Activated B cell treated with CpG ODN at 0.5 μM for 24 hours (primary cell): ENCODE results near the gene RPS6KA5. TPM values are rescaled to one million over a fixed set of nuclear protein-coding genes. Genes with fewer than 3 reads are reported as not detected.
"Not testable (repeated sequence)": the region's sequence is repeated elsewhere in the genome, so short reads cannot be mapped to it uniquely, and the experiment has no call there.

ENCODE experiments used
- ATAC-seq: fragments of 200-7000 bp; cut with Tn5 transposase; one replicate; pipeline ENCODE4 v1.10.0; 2021; ENCODE audit warnings: low read depth, mild to moderate bottlenecking, moderate library complexity
- CTCF ChIA-PET: fragments of 350-600 bp; sonication (Branson Sonifier 250); formaldehyde crosslinking; loops from one replicate; lab custom pipeline; 2021; ENCODE audit warnings: antibody characterized with exemption; lab: Charles Lee
- POLR2A ChIA-PET: fragments of 350-600 bp; sonication (Branson Sonifier 250); formaldehyde crosslinking; loops from one replicate; lab custom pipeline; 2021; ENCODE audit warnings: antibody characterized with exemption; lab: Charles Lee
- DNase-seq: peaks from one replicate; pipeline ENCODE4 v3.0.0; 2022
- H3K27ac Mint-ChIP-seq: one replicate; pipeline ENCODE4 v1.8.0; 2020; ENCODE audit warnings: mixed read lengths
- H3K27me3 Mint-ChIP-seq: one replicate; pipeline ENCODE4 v1.8.0; 2021; ENCODE audit warnings: mixed read lengths
- H3K36me3 Mint-ChIP-seq: one replicate; pipeline ENCODE4 v1.8.0; 2021; ENCODE audit warnings: low read depth, mixed read lengths
- H3K4me1 Mint-ChIP-seq: one replicate; pipeline ENCODE4 v1.8.0; 2021; ENCODE audit warnings: mixed read lengths
- H3K4me3 Mint-ChIP-seq: one replicate; pipeline ENCODE4 v1.8.0; 2020; ENCODE audit warnings: mild to moderate bottlenecking, mixed read lengths
- H3K9me3 Mint-ChIP-seq: one replicate; pipeline ENCODE4 v1.8.0; 2020; ENCODE audit warnings: mixed read lengths
- intact Hi-C: fragments of 100-400 bp; cut with micrococcal nuclease; formaldehyde crosslinking; loops from one replicate; pipeline ENCODE4 v1.15.1; 2024
- total RNA-seq: library from RNA; stranded (reverse); gene quantifications from 2 replicates; pipeline ENCODE4 v1.2.3, GENCODE V29; 2022
- TF ChIP-seq, protein P1 (sequence below): fragments of 200-600 bp; IDR thresholded peaks from one replicate; pipeline ENCODE4 v1.8.0; 2022; ENCODE audit warnings: antibody characterized with exemption, mild to moderate bottlenecking

The RPS6KA5 gene
- total RNA-seq, 1 donor from 2014 or later = 16.3 TPM

DNA sequence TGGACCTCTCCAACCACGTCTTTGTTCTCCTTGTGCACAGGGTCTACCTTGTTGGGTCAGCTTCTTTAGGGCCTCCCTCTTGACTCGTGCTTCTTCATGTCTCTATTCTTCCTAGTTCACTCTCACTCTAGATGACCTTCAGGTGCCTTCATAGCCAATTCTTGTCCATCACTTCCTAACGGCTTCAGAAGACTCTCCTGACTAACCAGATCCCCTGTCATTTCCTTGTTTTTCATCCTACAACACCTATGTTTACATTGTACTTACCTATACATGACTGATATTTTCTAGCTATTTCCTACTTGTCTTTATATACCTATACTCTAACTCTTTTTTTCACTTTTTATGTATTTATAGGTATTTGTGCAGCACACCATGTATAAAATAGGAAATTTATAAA lies 117.1 kb downstream of the RPS6KA5 start:
- CTCF ChIA-PET = no interaction called here
- intact Hi-C loops = no loop called here
- DNase-seq (no peak), ATAC-seq (no peak)
- H3K4me1 Mint-ChIP-seq = no peaks in the 10 kb centered on the region
- no peak overlapping the region for H3K4me3 Mint-ChIP-seq
- peaks cover 64% of the 10 kb centered on the region for H3K36me3 Mint-ChIP-seq
- POLR2A ChIA-PET = no interaction called here
- TF ChIP-seq, protein P1, sequence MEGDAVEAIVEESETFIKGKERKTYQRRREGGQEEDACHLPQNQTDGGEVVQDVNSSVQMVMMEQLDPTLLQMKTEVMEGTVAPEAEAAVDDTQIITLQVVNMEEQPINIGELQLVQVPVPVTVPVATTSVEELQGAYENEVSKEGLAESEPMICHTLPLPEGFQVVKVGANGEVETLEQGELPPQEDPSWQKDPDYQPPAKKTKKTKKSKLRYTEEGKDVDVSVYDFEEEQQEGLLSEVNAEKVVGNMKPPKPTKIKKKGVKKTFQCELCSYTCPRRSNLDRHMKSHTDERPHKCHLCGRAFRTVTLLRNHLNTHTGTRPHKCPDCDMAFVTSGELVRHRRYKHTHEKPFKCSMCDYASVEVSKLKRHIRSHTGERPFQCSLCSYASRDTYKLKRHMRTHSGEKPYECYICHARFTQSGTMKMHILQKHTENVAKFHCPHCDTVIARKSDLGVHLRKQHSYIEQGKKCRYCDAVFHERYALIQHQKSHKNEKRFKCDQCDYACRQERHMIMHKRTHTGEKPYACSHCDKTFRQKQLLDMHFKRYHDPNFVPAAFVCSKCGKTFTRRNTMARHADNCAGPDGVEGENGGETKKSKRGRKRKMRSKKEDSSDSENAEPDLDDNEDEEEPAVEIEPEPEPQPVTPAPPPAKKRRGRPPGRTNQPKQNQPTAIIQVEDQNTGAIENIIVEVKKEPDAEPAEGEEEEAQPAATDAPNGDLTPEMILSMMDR = no peak
- no peaks in the 10 kb centered on the region for H3K27me3 Mint-ChIP-seq
- no peak overlapping the region for H3K27ac Mint-ChIP-seq
- H3K9me3 Mint-ChIP-seq = peaks cover 20% of the 10 kb centered on the region

DNA sequence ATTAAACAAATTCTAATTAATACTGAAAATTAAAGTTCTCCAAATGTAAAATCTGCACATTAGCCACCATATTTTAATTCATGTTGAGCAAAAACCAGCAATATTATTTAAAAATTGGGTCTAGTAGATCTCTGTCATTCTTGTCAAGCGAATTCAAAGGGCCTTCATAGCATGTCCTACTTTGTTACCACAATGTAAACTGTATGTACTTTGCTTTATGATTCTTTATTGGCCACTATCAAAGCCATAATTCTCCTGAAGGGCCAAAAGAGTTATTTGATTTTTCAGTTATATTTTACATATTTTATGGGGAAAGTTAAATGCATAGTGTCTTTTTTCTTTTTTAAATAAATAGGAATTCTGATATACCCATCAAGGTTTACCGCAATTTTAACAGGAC lies 117.9 kb downstream of the RPS6KA5 start:
- no peak overlapping the region for H3K4me3 Mint-ChIP-seq
- peaks cover 73% of the 10 kb centered on the region for H3K36me3 Mint-ChIP-seq
- no peaks in the 10 kb centered on the region for H3K27me3 Mint-ChIP-seq
- no peak overlapping the region for H3K27ac Mint-ChIP-seq
- ChIA-PET CTCF (no interaction called here), POLR2A (no interaction called here)
- no peak for ATAC-seq
- peaks cover 20% of the 10 kb centered on the region for H3K9me3 Mint-ChIP-seq
- no peak for DNase-seq
- intact Hi-C loops = no loop called here
- H3K4me1 Mint-ChIP-seq = no peaks in the 10 kb centered on the region
- TF ChIP-seq, protein P1 = no peak

DNA sequence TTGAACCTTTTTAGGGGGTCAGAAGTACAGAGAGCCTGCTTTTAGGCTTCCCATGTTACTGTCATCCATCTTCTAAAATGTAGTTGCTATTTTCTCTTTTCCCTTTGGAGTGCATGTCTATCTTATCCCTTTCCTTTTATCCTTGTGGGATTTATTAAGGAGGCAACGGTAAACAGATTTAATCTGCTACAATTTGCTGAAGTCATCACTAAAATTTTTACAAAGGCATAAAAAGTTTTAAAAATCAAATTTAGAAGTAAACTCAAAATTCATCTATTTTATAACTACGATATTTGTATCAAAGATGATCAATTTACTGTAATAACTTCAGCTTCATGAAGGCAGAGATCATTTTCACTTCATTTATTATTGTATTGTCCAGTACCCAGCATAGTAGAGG lies 118.7 kb downstream of the RPS6KA5 start:
- peaks cover 20% of the 10 kb centered on the region for H3K9me3 Mint-ChIP-seq
- TF ChIP-seq, protein P1 = no peak
- H3K27me3 Mint-ChIP-seq = no peaks in the 10 kb centered on the region
- H3K4me1 Mint-ChIP-seq = no peaks in the 10 kb centered on the region
- H3K27ac Mint-ChIP-seq = no peak overlapping the region
- H3K36me3 Mint-ChIP-seq = peaks cover 79% of the 10 kb centered on the region
- DNase-seq (no peak), ATAC-seq (no peak)
- no peak overlapping the region for H3K4me3 Mint-ChIP-seq
- ChIA-PET CTCF (no interaction called here), POLR2A (no interaction called here)
- intact Hi-C loops = no loop called here

DNA sequence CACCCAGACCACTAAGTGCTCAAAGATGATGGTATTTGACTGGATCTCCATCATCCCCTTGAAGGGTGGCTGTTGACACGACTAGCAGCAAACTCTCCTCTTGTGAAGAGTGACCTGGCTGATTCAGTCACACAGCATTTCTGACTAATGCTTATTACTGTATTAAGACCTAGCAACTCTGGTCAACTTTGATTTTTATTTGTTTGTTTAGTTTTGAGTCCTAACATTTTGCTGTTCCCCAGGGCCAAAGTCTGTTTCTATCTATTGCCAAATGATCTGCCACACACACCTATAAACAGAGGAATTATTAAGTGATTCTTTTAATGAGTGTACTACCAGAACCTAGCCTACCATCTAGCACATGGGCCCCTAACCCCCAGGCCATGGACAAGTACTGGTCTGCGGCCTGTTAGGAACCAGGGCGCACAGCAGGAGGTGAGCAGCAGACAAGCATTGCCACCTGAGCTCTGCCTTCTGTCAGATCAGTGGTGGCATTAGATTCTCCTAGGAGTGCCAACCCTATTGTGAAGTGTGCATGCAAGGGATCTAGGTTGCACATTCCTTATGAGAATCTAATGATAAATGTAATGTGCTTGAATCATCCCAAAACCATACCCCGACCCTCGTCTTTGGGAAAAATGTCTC lies 120.0 kb downstream of the RPS6KA5 start:
- ChIA-PET CTCF (no interaction called here), POLR2A (no interaction called here)
- intact Hi-C loops = no loop called here
- Mint-ChIP-seq H3K4me1 (no peaks in the 10 kb centered on the region), H3K36me3 (peaks cover 72% of the 10 kb centered on the region), H3K9me3 (peaks cover 20% of the 10 kb centered on the region), H3K27me3 (no peaks in the 10 kb centered on the region), H3K4me3 (no peak overlapping the region), H3K27ac (no peak overlapping the region)
- TF ChIP-seq, protein P1 = no peak
- DNase-seq (no peak), ATAC-seq (no peak)

DNA sequence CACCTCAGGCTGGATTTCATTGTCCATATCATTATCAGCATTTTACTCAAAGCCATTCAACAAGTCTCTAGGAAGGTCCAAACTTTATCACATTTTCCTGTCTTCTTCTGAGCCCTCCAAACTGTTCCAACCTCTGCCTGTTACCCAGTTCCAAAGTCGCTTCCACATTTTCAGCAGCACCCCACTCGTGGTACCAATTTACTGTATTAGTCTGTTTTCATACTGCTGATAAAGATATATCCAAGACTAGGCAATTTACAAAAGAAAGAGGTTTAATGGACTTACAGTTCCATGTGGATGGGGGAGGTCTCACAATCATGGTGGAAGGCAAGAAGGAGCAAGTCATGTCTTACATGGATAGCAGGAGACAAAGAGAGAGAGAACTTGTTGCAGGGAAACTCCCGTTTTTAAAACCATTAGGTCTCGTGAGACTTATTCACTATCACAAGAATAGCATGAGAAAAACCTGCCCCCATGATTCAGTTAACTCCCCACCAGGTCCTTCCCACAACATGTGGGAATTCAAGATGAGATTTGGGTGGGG lies 121.1 kb downstream of the RPS6KA5 start:
- POLR2A ChIA-PET, intact Hi-C loops, CTCF ChIA-PET, H3K27me3 Mint-ChIP-seq, H3K27ac Mint-ChIP-seq, DNase-seq, H3K4me1 Mint-ChIP-seq, H3K4me3 Mint-ChIP-seq, ATAC-seq: not testable (repeated sequence)
- Mint-ChIP-seq H3K36me3 (peaks cover 68% of the 10 kb centered on the region), H3K9me3 (peaks cover 20% of the 10 kb centered on the region)
